Medulla oblongata (tissue), 1 donor: ENCODE measurements around the gene TPSD1.

ENCODE experiments used
- DNase-seq: peaks from one replicate; pipeline ENCODE4 v3.0.0-alpha.2; 2015; ENCODE audit errors: extremely low spot score

Gene TPSD1

GRCh38 chr16:1299012-1299867 is 43.4 kb downstream of the TPSD1 start:
- no peak for DNase-seq

- DNase-seq: no peak
Observed at GRCh38 chr16:1299868-1300203, 44.0 kb downstream of the TPSD1 start.

- DNase-seq: peak; percentile 35
Observed at GRCh38 chr16:1300664-1301476, 45.0 kb downstream of the TPSD1 start.

DNA sequence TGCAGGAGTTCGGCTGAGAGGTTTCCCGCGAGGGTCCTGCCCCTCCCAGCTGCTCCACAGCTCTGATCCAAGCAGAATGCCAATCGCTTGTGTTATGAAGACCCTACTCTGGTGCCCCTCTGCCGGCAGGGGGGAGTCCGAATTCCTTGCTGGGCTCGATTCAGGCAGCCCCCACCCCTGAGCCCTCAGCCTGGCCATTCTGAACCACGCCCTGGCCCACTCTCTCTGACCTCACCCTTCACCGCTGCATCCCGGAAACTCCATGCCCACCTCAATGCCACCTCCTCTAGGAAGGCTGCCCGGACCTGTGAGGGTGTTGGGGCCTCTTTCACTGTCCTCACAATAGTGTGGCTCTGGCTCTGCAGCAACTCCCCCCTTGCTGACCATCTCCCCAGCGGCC is 45.7 kb downstream of the TPSD1 start:
- no peak for DNase-seq

DNA sequence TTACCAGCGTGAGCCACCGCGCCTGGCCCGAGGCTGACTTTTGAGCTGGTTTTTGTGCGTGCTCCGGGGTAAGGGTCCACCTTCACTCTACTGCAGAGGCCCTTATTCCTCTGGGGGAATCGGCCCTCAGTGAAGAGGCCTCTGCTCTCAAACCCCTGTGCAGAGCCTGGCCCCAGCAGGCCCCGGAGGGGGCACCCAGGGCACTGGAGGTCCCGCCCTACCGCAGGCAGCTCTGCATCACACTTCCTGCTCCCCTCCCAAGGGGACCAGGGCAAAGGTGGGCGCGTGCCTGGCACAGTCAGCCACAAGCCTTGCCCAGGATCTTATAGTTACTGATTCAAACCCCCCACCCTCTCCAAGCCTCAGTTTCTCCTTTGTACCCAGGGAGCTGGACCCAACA is 50.0 kb downstream of the TPSD1 start:
- no peak for DNase-seq

- no peak for DNase-seq
Observed at GRCh38 chr16:1306334-1306733, 50.5 kb downstream of the TPSD1 start.

- DNase-seq: no peak
Observed at GRCh38 chr16:1308036-1308976, 52.4 kb downstream of the TPSD1 start.
